Prostate gland (tissue), 2 donors: ENCODE measurements around the gene GRIP2. TPM values are rescaled to one million over a fixed set of nuclear protein-coding genes. Genes with fewer than 3 reads are reported as not detected.

Experiments used
- DNase-seq: peaks from one replicate; pipeline ENCODE4 v3.0.0-alpha.2; 2019; ENCODE audit warnings: low spot score
- H3K27ac ChIP-seq, 2 donors: fragments of 200-600 bp; sonication (generic); 2 replicates each; pipeline ENCODE4 v1.5.1; 2017 to 2019
- H3K27me3 ChIP-seq: fragments of 200-600 bp; sonication (generic); replicated peaks from 2 replicates; pipeline ENCODE4 v1.5.1; 2019; ENCODE audit not compliant: insufficient read depth
- H3K36me3 ChIP-seq, 2 donors: fragments of 200-600 bp; sonication (generic); 1 replicate in 1 of 2; 2 replicates in 1 of 2; pipeline versions ENCODE4 v1.5.1 to v1.8.1; 2017 to 2019
- H3K4me1 ChIP-seq: fragments of 200-600 bp; sonication (generic); replicated peaks from 2 replicates; pipeline ENCODE4 v1.5.1; 2019
- H3K4me3 ChIP-seq, 2 donors: fragments of 200-600 bp; sonication (generic); 2 replicates each; pipeline ENCODE4 v1.5.1; 2017 to 2019
- H3K9me3 ChIP-seq: fragments of 200-600 bp; sonication (generic); 2 replicates; pipeline ENCODE4 v1.5.1; 2017
- CTCF ChIP-seq, 4 experiments: fragments of 200-600 bp in 2 of 4; fragments of 450-650 bp in 2 of 4; sonication (generic) in 2 of 4; IDR thresholded peaks; 1 replicate in 3 of 4; 2 replicates in 1 of 4; pipeline ENCODE4 v1.5.1; 2016 to 2019; ENCODE audit warnings: antibody characterized with exemption in 4 of 4, mild to moderate bottlenecking in 2 of 4, moderate library complexity in 2 of 4
- POLR2A ChIP-seq: fragments of 450-650 bp; IDR thresholded peaks from one replicate; pipeline ENCODE4 v1.6.1; 2016; ENCODE audit warnings: antibody characterized with exemption, mild to moderate bottlenecking
- POLR2AphosphoS5 ChIP-seq: sonication (generic); formaldehyde crosslinking; IDR thresholded peaks from one replicate; pipeline ENCODE4 v1.6.1; 2017; ENCODE audit warnings: antibody characterized with exemption
- WGBS: methylation state at CpG from one replicate; pipeline ENCODE4 v1.1.5; 2018; 5-methylcytosine and 5-hydroxymethylcytosine counted together
- intact Hi-C: fragments of 100-400 bp; cut with DNase I; formaldehyde crosslinking; loops from one replicate; pipeline ENCODE4 v1.14.2; 2022
- total RNA-seq, 2 donors: library from RNA; depleted of rRNA; stranded (reverse); fragments of >200 nt; gene quantifications; one replicate each; pipeline ENCODE4 v1.1.0, GENCODE V29; 2016

The GRIP2 gene
- total RNA-seq, 2 donors from 2014 or later = 0.27 to 0.62 TPM

- Histone ChIP-seq H3K36me3 (peaks cover 0 to 6% of the 10 kb centered on the region in 2 donors), H3K4me3 (no peak overlapping the region), H3K27ac (no peak overlapping the region), H3K4me1 (no peaks in the 10 kb centered on the region), H3K9me3 (no peaks in the 10 kb centered on the region), H3K27me3 (no peaks in the 10 kb centered on the region)
- 89% methylated on average over 13 of the region's 13 CpGs for WGBS
- DNase-seq = no peak
- intact Hi-C loops = loop anchor here (2.0 to 10.0 kb wide), 2 partner anchors 266 to 574 kb away; no protein-coding TSS in a partner anchor
- no peak for TF ChIP-seq POLR2AphosphoS5
- no peak for TF ChIP-seq CTCF (IDR thresholded peaks at IDR 0.05)
These were observed 71.5 kb downstream of the GRIP2 start for GRCh38 chr3:14468621-14468981.

GRCh38 chr3:14467814-14468620 lies 72.1 kb downstream of the GRIP2 start:
- 59% methylated on average over 15 of the region's 15 CpGs for WGBS
- no peak overlapping the region for H3K27ac ChIP-seq
- intact Hi-C loops = loop anchor here (2.0 to 10.0 kb wide), 3 partner anchors 207 to 573 kb away; no protein-coding TSS in a partner anchor
- H3K9me3 ChIP-seq = no peaks in the 10 kb centered on the region
- H3K36me3 ChIP-seq = peaks cover 0 to 6% of the 10 kb centered on the region in 2 donors
- H3K4me3 ChIP-seq = no peak overlapping the region
- no peaks in the 10 kb centered on the region for H3K4me1 ChIP-seq
- DNase-seq = peak; percentile 23
- TF ChIP-seq CTCF (IDR thresholded peaks at IDR 0.05) (peak; percentile 84 to 96 (median 94)), POLR2AphosphoS5 (peak; percentile 24), POLR2A (no peak)
- H3K27me3 ChIP-seq = no peaks in the 10 kb centered on the region

- DNase-seq = no peak
- no peaks in the 10 kb centered on the region for H3K27me3 ChIP-seq
- H3K36me3 ChIP-seq = peaks cover 0 to 6% of the 10 kb centered on the region in 2 donors
- intact Hi-C loops = loop anchor here (2.0 to 10.0 kb wide), 2 partner anchors 206 to 572 kb away; no protein-coding TSS in a partner anchor
- 95% methylated on average over 23 of the region's 23 CpGs for whole genome bisulfite sequencing
- TF ChIP-seq POLR2AphosphoS5 = no peak
- no peak for TF ChIP-seq CTCF (IDR thresholded peaks at IDR 0.05)
- H3K4me3 ChIP-seq = no peak overlapping the region
- H3K27ac ChIP-seq = no peak overlapping the region
- H3K9me3 ChIP-seq = no peaks in the 10 kb centered on the region
- H3K4me1 ChIP-seq = no peaks in the 10 kb centered on the region
These were observed 73.8 kb downstream of the GRIP2 start for GRCh38 chr3:14466179-14466903.

DNA sequence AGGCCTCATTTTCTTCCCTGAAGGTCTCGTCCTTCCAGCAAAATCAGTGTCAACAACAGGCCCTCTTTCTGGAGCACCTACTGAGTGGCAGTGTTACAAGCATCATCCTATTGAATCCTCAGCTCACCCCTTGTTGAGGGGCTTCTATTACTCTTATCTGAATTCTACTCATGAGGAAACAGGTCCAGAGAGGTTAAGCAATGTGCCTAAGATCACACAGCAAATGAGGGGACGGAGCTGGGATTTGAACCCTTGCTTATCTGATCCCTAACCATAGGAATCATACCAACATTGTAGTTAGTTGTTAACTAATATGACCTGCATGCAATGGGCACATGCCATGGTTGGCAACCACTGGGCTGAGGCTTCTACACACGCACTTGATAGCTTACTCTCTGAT lies 74.7 kb downstream of the GRIP2 start:
- Histone ChIP-seq H3K27ac (no peak overlapping the region), H3K9me3 (no peaks in the 10 kb centered on the region), H3K4me3 (no peak overlapping the region), H3K36me3 (peaks cover 0 to 6% of the 10 kb centered on the region in 2 donors), H3K4me1 (no peaks in the 10 kb centered on the region), H3K27me3 (no peaks in the 10 kb centered on the region)
- no peak for DNase-seq
- intact Hi-C loops = loop anchor here (10.0 kb wide), 1 partner anchor 571 kb away; no protein-coding TSS in a partner anchor
- 91% methylated on average over 3 of the region's 3 CpGs for WGBS
- TF ChIP-seq POLR2AphosphoS5 (no peak), CTCF (IDR thresholded peaks at IDR 0.05) (no peak), POLR2A (no peak)
